D341Med (cell line): ENCODE data around the gene CDKAL1.
"Not testable (repeated sequence)": the region's sequence is repeated elsewhere in the genome, so short reads cannot be mapped to it uniquely, and the experiment has no call there.

ENCODE experiments used
- DNase-seq: peaks from one replicate; pipeline ENCODE4 v3.0.0; 2012; ENCODE audit warnings: low spot score

The CDKAL1 gene

DNA sequence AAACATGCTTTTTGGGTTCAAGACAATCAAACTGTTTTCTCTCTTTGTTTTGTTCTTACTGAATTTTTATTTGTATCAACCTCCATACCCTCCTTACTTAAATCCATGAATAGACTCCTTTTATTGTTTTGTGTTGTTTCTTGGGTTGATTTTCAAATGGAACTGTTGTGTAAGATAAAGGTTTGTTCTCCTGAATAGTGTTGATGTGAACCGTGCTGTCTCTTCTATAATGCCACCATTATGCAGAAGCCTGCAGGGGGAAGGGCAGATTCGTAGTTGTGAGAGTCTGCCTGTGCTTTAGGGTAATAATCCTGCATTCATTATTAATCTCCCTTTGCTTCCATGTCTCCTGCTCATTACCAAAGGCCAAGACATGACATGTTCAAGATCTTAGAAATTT, 105.9 kb downstream of the CDKAL1 start:
- peak; percentile 53 for DNase-seq

DNA sequence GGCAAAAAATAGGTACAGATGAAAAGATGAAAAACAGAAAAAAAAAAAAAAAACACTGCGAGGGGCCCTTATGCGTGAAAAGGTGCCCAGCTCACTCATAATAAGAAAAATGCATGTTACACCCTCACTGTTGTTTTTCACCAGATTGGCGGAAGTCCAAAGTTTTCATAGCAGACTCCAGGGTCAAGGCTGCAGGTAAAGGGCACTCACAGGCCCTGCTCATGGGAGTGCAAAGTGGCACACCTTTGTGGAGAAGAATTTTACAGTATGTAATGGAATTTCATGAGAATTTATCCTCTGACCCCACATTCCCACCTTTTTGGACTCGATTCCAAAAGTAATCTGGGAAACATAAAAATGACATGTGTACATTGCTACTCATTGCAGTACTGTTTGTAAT, 108.2 kb downstream of the CDKAL1 start:
- no peak for DNase-seq

DNA sequence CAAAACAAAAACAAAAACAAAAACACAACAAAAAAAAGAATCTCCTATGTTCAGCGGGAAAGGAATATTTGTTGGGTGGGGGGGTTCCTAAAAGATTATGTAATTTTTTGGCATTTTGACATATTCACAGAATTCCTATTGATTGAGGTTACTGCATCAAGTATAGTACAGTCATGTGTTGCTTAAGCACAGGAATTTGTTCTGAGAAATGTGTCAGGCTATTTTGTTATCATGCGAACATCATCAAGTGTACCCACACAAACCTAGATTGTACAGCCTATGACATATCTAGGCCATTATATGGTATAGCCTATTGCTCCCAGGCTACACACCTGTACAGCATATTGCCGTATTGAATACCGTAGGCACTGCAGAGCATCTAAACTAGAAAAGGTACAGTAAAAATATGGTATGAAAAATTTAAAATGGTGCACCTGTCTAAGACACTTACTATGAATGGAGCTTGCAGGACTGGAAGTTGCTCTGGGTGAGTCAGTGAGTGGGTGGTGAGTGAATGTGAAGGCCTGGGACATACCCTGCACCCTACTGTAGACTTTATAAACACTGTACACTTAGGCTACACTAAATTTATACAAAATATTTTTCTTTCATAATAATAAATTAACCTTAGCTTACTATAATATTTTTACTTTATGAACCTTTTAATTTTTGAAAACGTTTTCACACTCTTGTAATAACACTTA, 110.6 kb downstream of the CDKAL1 start:
- DNase-seq: no peak

DNA sequence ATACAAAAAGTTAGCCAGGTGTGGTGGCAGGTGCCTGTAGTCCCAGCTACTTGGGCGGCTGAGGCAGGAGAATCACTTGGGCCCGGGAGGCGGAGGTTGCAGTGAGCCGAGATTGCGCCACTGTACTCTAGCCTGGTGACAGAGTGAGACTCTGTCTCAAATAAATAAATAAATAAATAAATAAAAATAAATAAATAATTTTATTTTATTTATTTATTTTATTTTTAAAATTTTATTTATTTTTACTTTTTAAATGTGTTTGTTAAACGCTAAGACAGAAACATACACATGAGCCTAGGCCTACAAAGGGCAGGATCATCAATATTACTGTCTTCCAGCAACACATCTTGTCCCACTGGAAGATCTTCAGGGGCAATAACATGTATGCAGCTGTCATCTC, 111.3 kb downstream of the CDKAL1 start:
- DNase-seq: not testable (repeated sequence)

DNA sequence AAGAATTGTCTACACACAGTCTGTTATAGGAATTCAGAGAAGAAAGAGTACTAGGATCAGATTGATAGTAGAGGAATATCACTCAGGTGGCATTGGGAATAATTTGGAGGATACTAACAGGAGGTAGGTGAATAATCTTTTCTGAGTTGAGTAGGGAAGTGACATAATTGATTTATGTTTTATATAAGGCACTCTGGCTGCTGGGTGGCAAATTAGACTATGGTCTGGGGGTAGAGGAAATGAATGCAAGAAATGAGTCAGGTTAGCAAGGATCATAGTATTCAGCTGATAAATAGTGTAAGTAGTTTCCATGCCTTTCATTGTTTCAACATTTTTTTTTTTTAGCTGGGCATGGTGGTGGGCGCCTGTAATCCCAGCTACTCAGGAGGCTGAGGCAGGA, 113.3 kb downstream of the CDKAL1 start:
- no peak for DNase-seq

DNA sequence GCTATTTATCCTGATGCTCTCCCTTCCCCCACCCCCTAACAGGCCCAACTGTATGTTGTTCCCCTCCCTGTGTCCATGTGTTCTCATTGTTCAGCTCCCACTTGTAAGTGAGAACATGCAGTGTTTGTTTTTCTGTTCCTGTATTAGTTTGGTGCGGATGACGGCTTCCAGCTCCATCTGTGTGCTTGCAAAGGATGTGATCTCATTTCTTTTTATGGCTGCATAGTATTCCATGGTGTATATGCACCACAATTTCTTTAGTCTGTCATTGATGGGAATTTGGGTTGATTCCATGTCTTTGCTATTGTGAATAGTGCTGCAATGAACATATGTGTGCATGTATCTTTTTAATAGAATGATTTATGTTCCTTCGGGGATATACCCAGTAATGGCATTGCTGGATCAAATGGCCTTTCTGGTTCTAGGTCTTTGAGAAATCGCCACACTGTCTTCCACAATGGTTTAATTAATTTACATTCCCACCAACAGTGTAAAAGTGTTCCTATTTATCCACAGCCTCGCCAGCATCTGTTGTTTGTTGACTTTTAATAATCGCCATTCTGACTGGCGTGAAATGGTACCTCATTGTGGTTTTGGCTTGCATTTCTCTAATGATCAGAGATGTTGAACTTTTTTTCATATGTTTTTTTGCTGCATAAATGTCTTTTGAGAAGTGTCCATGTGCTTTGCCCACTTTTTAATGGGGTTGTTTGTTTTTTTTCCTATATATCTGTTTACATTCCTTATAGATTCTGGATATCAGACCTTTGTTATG, 115.6 kb downstream of the CDKAL1 start:
- not testable (repeated sequence) for DNase-seq

DNA sequence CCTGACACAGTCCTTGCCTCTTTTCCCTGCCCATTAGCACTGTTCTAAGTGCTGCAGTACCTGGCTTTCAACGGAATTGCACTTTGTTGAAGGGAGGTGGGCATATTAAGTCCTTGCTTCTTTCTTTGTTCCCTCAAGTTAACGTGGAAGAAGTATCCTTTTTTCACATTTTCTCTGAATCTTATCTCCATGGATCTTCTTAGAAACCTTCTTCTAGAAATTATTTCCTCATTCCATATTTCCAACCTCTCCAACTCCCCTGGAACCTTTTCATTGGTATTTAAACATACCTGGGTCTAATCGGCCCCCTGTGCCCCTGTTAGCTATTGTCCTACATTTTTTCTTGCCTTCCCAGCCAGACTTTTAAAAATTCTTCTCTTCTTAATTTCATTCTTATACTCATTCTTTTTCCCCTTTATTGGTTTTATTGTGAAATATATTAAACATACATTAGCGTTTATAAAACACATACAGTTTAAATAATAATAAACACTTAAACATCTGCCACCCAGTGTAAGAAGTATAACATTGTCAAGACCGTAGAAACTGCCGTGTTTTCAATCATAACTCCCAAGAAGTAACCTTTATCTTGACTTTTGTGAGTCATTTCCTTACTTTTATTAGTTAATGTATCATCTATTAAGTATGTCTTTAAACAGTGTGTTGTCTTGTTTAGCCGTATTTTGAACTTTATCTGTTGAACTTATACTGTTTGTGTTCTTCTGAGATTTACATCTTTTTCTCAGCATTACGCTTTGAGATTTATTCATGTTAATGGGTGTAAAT, 118.2 kb downstream of the CDKAL1 start:
- no peak for DNase-seq

DNA sequence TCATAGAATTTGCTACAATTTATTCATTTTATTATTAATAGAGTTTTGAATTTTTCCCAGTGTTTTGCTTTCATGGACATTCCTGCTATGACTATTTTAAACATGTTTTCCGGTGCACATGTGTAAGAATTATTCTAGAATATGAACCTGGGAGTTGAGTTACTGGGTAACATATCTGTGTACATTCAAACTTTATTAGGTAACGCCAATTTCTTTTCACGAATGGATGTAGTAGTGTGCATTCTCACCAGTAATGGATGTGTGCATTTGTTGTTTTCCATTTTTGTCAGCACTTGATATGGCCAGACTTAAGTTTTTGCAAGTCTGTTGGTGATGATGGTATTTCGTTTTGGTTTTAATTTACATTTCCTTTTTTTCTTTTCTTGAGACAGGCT, 118.8 kb downstream of the CDKAL1 start:
- no peak for DNase-seq

DNA sequence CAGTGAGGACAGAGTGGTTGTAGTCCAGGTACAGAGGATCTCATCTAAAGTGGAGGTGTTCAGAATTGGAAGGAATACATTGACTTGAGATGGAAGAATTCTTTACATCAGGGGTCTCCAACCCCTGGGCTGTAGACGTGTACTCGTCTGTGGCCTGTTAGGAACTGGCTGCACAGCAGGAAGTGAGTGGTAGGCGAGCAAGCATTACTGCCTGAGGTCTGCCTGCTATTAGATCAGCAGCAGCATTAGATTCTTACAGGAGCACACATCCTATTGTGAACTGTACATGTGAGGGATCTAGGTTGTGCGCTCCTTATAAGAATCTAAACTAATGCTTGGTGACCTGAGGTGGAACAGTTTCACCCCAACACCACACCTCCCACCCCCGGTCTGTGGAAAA, 121.1 kb downstream of the CDKAL1 start:
- no peak for DNase-seq

DNA sequence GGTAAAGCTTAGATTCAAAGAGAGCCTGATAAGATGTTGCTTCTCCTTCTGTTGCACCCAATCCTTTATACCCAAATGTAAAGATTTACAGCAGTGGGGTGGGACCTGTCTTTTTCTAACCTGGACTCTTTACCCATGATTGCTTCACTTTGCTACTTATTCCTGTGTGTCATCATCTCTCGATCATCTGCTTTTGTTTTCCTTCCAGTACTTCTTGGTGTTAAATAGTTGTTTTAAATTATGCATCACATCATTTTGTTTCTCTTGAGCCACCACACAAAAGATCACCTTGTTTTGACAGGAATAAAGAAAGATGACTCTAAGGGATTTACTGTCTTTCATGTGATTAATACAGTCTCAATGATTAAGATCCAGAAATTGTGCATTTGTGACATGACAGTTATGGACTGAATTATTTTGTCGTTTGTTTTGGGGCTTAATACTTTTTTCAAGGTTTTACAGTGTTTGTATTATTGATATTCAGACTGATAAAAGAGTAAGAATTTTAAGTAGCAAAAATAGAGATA, 123.1 kb downstream of the CDKAL1 start:
- no peak for DNase-seq

DNA sequence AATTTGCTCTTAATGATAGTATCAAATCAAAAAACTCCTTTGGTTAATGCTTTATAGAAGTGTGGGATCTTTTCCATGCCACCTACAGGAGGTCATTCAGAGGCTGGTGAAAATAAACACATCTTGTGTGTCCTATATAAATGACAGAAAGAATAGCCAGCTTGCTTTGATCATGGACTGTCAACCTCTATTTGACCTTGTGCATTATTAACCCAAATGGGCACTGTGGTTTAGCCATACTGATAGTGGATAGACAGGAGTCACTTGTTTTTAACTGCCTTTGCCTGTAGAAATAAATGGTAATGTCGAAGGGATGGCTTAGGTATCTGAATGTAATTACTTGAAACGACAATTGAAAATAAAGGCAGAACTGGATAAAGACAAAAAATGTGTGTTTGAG, 123.8 kb downstream of the CDKAL1 start:
- DNase-seq: no peak

DNA sequence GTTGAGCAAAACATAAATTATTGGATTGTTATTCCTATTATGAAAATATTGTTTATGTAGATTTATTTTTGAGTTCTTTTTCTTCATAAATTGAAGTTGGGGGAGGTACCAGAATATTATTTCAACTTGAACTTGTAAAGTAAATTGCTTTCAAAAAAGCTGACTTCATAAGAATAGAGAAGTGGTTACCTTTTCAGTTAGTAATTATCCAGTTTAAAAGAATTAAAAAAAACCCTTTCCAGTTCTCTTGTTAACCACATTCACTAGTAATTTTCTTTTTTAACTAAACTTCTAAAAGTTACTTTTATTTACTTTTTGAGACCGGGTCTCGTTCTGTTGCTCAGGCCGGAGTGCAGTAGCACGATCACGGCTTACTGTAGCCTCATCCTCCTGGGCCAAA, 124.3 kb downstream of the CDKAL1 start:
- DNase-seq: no peak

DNA sequence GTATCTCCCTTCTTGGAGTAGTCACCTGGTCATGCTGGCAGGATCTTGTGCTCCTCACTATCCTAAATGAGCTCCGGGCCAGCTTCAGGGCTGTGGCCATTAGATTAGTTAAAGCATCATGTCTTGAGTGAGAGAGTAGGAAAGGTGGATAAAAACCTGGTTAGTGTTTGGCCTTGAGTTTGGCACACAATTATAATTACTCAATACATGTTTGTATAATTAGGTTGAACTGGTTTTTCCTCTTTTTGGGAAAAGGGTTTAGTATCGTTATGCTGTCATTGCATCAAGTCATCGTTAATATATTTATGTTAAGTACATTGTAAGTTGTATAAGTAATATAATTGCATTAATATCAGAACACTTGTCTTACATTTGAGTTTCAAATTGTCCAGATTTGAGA, 126.3 kb downstream of the CDKAL1 start:
- DNase-seq: no peak

DNA sequence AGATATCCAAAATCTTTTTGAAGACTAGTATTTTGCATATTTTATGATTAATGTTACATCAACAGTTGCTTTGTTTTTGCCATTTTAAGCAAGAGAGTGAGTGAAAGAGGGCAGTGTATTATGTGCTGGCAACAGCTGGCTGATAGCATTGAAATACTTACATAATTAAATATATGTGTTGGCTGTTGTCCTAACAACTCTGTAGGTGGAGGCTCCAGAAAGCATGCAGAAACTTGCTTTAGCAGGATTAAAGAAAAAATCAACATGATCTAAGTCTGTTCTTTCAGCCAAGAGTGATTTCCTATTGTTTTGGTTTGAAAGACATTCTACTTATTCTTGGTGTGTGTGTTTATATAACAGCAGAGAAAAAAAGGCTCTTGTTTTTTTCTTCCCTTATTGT, 127.5 kb downstream of the CDKAL1 start:
- DNase-seq: peak; percentile 45

DNA sequence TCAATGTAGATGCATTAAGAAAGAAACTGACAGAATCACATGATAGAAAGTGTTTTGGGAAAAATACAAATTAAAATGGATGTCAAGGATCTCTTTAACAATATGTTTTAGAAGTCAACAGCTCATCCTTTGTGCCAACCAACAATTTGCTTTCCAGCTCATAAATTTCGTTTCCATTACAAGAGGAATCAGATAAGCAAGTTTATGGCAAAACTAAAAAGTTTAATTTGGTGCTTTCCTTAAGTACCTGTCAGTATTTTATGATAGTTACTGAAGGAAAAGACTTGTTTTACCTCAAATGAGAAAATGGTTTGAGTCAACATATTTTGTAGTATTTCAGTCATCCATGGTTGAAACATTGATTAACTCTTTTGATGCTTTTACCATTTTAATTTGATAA, 130.0 kb downstream of the CDKAL1 start:
- no peak for DNase-seq

DNA sequence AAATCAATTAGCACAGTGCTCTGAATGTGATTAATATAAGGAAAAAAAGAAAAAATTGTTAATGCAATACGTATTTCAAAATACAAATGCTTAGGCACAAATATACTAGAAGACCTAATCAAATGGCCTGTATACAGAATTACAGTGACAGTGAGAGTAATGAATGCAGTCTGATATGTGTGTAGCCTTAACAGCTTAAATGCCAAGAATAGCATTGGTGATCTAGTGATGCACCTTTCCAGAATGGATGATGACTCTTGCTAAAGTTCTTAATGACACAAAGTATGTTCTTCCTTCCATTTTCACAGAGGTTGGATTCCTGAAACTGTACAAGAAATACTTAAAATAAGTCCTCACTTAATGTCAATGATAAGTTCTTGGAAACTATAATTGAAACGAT, 131.0 kb downstream of the CDKAL1 start:
- DNase-seq: no peak

DNA sequence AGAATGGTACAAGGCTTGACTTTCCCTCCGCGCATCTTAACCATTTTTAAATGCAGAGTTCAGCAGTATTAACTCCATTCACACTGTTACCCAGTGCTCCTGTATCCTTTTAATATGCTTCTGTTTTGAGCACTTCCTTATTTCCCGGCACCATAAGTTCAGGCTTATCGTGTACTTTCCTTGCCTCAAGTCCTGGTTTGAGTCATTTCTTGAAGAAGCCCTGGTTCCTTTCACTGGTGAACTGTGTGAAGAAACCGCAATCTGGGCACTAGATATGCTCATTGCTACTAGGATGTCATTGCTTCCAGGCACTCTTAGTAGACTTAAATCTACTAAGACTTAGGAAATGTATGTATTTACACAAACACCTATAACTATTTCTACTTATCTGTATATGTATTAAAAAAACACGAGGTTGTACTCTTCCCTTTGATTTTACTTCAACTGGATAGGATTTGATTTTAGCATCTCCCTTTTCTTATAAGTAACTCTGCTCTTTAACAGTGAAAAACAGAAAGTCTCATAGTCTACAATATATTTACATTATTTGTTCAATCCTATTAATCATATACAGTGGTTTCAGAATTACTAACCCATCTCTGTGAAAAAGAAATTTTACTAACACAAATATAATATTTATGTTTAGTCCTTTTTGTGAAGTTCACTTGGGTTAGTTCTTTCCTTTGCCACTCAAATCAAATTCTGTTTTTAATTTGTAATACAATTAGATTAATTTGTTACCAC, 135.5 kb downstream of the CDKAL1 start:
- no peak for DNase-seq

DNA sequence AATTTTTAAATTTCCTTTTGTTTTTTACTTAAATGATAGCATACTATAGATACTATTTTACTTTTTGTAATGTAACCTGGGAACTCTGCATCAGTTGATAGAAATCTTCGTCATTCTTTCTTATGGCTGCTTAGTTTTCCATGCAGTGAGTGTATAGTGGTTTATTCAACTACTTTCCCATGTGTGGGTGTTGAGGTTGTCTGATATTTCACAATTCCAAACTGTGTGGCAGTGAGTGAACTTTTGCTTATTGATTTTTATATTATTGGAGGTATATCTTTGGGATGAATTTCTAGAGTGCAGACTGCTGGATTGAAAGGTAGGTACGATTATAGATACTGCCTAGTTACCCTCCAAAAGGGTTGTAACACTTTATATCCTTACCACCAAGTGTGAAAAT, 136.5 kb downstream of the CDKAL1 start:
- no peak for DNase-seq

DNA sequence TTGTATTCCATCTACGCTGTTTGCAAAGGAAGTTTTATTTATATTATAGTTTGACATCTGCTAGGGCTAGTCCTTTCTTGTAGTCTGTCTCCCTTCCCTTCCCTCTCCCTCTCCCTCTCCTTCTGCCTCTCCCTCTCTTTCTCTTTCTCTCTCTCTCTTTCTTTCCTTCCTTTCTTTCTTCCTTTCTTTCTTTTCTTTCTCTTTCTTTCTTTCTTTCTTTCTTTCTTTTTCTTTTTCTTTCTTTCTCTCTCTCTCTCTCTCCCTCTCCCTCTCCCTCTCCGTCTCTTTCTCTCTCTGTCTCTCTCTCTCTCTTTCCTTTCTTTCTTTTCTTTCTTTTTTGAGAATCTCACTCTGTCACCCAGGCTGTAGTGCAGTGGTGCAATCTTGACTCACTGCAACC, 137.8 kb downstream of the CDKAL1 start:
- DNase-seq: no peak

DNA sequence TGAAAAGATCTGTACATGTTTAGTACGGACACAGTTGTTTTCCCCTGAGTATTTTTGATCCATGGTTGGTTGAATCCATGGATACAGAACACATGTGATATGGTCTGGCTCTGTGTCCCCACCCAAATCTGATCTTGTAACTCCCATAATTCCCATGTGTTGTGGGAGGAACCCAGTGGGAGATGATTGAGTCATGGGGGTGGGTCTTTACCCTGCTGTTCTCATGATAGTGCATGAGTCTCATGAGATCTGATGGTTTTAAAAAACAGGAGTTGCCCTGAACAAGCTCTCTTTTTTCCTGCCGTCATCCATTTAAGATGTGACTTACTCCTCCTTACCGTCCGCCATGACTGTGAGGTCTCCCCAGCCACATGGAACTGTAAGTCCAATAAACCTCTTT, 139.2 kb downstream of the CDKAL1 start:
- DNase-seq: no peak

DNA sequence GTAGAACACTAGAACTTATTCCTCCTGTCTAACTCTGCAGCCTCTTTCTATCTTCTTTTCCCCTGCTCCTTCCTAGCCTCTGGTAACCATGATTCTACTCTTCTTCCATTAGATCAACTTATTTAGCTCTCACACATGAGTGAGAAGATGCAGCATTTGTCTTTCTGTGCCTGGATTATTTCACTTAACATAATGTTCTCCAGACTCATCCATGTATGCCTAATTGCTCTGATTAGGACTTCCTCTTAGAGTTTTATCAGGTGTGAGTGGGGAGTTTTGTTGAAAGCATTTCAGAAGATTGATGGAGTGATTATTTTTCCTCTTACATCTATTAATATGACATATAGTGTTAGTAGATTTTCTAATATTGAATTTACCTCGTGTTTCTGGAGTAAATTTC, 140.4 kb downstream of the CDKAL1 start:
- DNase-seq: no peak

DNA sequence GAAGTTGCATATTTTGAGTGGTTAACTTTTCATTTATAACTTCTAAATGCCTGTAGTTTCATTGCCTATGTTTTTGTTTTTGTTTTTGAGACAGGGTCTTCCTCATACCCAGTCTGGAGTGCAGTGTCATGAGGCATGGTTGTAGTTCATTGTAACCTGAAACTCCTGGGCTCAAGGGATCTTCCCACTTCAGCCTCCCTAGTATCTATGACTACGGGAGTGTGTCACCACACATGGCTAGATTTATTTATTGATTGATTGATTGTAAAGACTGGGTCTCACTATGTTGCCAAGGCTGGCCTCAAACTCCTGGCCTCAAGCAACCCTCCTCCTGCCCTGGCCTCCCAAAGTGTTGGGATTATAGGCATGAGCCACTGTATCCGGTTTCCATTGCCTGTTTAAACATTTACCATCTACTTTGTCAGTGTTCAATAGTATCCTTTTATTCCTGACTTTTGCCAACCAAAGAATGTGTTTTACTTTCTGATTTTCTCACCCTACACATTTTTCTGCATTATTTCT, 144.6 kb downstream of the CDKAL1 start:
- no peak for DNase-seq
